Body of pancreas (tissue), 4 donors: ENCODE measurements around the gene NKD2. TPM values are rescaled to one million over a fixed set of nuclear protein-coding genes. Genes with fewer than 3 reads are reported as not detected.

Source experiments
- ATAC-seq: fragments of 150-250 bp; one replicate; pipeline ENCODE4 v1.9.1; 2016
- DNase-seq, 4 donors: peaks; one replicate each; pipeline ENCODE4 v3.0.0-alpha.2; 2019
- H3K27ac ChIP-seq, 4 donors: fragments of 200-600 bp; sonication (generic); 1 replicate in 3 of 4; 2 replicates in 1 of 4; pipeline versions ENCODE4 v1.5.1 to v1.6.1; 2016 to 2019; ENCODE audit warnings: mild to moderate bottlenecking in 1 of 4, mixed read lengths in 1 of 4, moderate library complexity in 1 of 4
- H3K27me3 ChIP-seq, 2 donors: fragments of 200-600 bp; sonication (generic); one replicate each; pipeline ENCODE4 v1.6.0; 2016; ENCODE audit warnings: mild to moderate bottlenecking in 1 of 2
- H3K36me3 ChIP-seq, 2 donors: fragments of 200-600 bp; sonication (generic); replicated peaks in 1 of 2; 2 replicates each; pipeline ENCODE4 v1.5.1; 2016; ENCODE audit warnings: low read depth in 2 of 2; ENCODE audit not compliant: insufficient read depth in 1 of 2
- H3K4me1 ChIP-seq: fragments of 200-600 bp; sonication (generic); one replicate; pipeline ENCODE4 v1.6.0; 2016
- H3K4me3 ChIP-seq, 2 donors: fragments of 200-600 bp; sonication (generic); 1 replicate in 1 of 2; 2 replicates in 1 of 2; pipeline ENCODE4 v1.5.1; 2016 to 2019
- H3K9me3 ChIP-seq, 3 donors: fragments of 200-600 bp; sonication (generic); 1 replicate in 2 of 3; 2 replicates in 1 of 3; pipeline ENCODE4 v1.5.1; 2016
- CTCF ChIP-seq, 7 experiments: fragments of 450-650 bp in 4 of 7; fragments of 200-600 bp in 3 of 7; sonication (generic) in 3 of 7; IDR thresholded peaks; one replicate each; pipeline ENCODE4 v1.5.1; 2016 to 2019; ENCODE audit warnings: antibody characterized with exemption in 7 of 7
- POLR2A ChIP-seq, 3 donors: fragments of 450-650 bp; IDR thresholded peaks; one replicate each; pipeline ENCODE4 v1.6.1; 2016; ENCODE audit warnings: antibody characterized with exemption in 3 of 3, mild to moderate bottlenecking in 2 of 3
- WGBS, 2 donors: methylation state at CpG; one replicate each; pipeline ENCODE4 v1.1.5; 2017; 5-methylcytosine and 5-hydroxymethylcytosine counted together
- intact Hi-C: fragments of 100-400 bp; cut with DNase I; formaldehyde crosslinking; loops from one replicate; pipeline ENCODE4 v1.15.1; 2023
- total RNA-seq, 2 donors: library from RNA; depleted of rRNA; stranded (reverse); fragments of >200 nt; gene quantifications; one replicate each; pipeline ENCODE4 v1.1.0, GENCODE V29; 2016

NKD2 gene
- total RNA-seq, 2 donors from 2014 or later, result 4.2 to 12.2 TPM

GRCh38 chr5:1045960-1046560 lies 37.5 kb downstream of the NKD2 start:
- no peak for ATAC-seq
- TF ChIP-seq CTCF (IDR thresholded peaks at IDR 0.05), result no peak
- no peak for TF ChIP-seq POLR2A (IDR thresholded peaks at IDR 0.05)
- WGBS, 2 donors, result 73 to 74% methylated on average over 9 of the region's 9 CpGs
- intact Hi-C loops, result no loop called here
- H3K4me1 ChIP-seq, result no peaks in the 10 kb centered on the region
- H3K36me3 ChIP-seq, result no peaks in the 10 kb centered on the region
- no peaks in the 10 kb centered on the region for H3K27me3 ChIP-seq
- DNase-seq, result no peak
- H3K27ac ChIP-seq, result no peak overlapping the region
- no peak overlapping the region for H3K4me3 ChIP-seq
- H3K9me3 ChIP-seq, result no peaks in the 10 kb centered on the region

DNA sequence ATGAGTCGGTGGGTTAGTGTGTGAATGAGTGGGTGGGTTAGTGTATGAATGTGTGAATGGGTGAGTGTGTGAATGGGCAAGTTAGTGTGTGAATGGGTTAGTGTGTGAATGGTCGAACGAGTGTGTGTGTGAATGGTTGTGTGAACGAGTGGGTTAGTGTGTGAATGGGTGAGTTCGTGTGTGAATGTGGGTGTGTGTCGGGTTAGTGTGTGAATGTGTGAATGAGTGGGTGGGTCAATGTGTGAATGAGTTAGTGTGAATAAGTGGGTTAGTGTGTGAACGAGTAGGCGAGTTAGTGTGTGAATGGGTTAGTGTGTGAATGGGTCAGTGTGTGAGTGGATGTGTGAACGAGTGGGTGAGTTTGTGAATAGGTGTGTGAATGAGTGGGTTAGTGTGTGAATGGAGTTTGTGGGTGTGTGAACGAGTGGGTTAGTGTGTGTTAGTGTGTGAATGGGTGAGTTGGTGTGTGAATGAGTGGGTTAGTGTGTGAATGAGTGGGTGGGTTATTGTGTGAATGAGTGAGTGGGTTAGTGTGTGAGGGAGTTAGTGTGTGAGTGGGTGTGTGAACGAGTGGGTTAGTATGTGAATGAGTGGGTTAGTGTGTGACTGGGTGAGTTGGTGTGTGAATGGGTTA lies 38.8 kb downstream of the NKD2 start:
- Histone ChIP-seq H3K4me3 (no peak overlapping the region), H3K9me3 (no peaks in the 10 kb centered on the region), H3K27me3 (no peaks in the 10 kb centered on the region), H3K36me3 (peaks cover 0 to 9% of the 10 kb centered on the region in 2 donors), H3K27ac (no peak overlapping the region), H3K4me1 (no peaks in the 10 kb centered on the region)
- WGBS, 2 donors, result 74 to 76% methylated on average over 11 of the region's 11 CpGs
- ATAC-seq (no peak), DNase-seq (no peak)
- TF ChIP-seq POLR2A (IDR thresholded peaks at IDR 0.05), result no peak
- TF ChIP-seq CTCF (IDR thresholded peaks at IDR 0.05), result no peak
- intact Hi-C loops, result no loop called here

GRCh38 chr5:1048162-1048721 lies 39.6 kb downstream of the NKD2 start:
- no peak overlapping the region for H3K4me3 ChIP-seq
- H3K4me1 ChIP-seq, result no peaks in the 10 kb centered on the region
- H3K9me3 ChIP-seq, result no peaks in the 10 kb centered on the region
- intact Hi-C loops, result no loop called here
- WGBS, 2 donors, result 74 to 75% methylated on average over 11 of the region's 11 CpGs
- DNase-seq, result no peak
- peaks cover 0 to 11% of the 10 kb centered on the region in 2 donors for H3K36me3 ChIP-seq
- H3K27me3 ChIP-seq, result no peaks in the 10 kb centered on the region
- no peak overlapping the region for H3K27ac ChIP-seq
- ATAC-seq, result no peak
- TF ChIP-seq POLR2A (IDR thresholded peaks at IDR 0.05), result no peak
- no peak for TF ChIP-seq CTCF (IDR thresholded peaks at IDR 0.05)

- Histone ChIP-seq H3K27ac (no peak overlapping the region), H3K36me3 (peaks cover 0 to 13% of the 10 kb centered on the region in 2 donors), H3K27me3 (no peaks in the 10 kb centered on the region), H3K9me3 (no peaks in the 10 kb centered on the region), H3K4me3 (no peak overlapping the region), H3K4me1 (no peaks in the 10 kb centered on the region)
- 81 to 85% methylated on average over 30 to 39 of the region's 39 CpGs for WGBS, 2 donors
- intact Hi-C loops, result no loop called here
- DNase-seq, result no peak
- ATAC-seq, result no peak
- TF ChIP-seq POLR2A (IDR thresholded peaks at IDR 0.05) (no peak), CTCF (IDR thresholded peaks at IDR 0.05) (no peak)
Measured at GRCh38 chr5:1048861-1049838, 40.5 kb downstream of the NKD2 start.
